HEK293T (cell line): ENCODE results near the gene TOPAZ1.

Experiments used
- CTBP1 ChIP-seq: fragments of 450-650 bp; IDR thresholded peaks from 2 replicates; pipeline ENCODE4 v1.6.1; 2016; ENCODE audit warnings: borderline replicate concordance
- FOXK2 ChIP-seq: fragments of 450-650 bp; IDR thresholded peaks from 2 replicates; pipeline ENCODE4 v1.6.1; 2016; ENCODE audit warnings: mild to moderate bottlenecking
- NFRKB ChIP-seq: fragments of 450-650 bp; IDR thresholded peaks from 2 replicates; pipeline ENCODE4 v1.6.1; 2016; ENCODE audit warnings: mild to moderate bottlenecking, moderate library complexity
- SP1 ChIP-seq: fragments of 450-650 bp; IDR thresholded peaks from 2 replicates; pipeline ENCODE4 v1.6.1; 2017
- TARDBP ChIP-seq: fragments of 450-650 bp; IDR thresholded peaks from 2 replicates; pipeline ENCODE4 v1.6.1; 2016

DNA sequence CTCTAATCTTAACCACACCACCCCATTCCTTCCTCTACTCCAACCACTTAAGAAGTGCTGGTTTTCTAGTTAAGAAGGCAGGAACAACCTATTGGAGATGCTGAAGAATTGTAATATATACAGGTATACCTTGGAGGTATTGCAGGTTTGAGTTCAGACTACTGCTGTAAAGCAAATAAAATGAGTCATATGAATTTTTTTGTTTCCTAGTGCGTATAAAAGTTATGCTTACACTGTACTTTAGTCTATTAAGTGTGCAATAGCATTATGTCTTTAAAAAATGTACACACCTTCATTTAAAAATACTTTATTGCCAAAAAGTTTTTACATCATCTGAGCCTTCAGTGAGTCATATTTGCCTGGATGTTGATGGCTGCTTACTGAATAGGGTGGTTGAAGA lies 22.5 kb downstream of the TOPAZ1 start:
- TF ChIP-seq CTBP1 = no peak
- TF ChIP-seq TARDBP = no peak
- no peak for TF ChIP-seq NFRKB
- no peak for TF ChIP-seq SP1
- TF ChIP-seq FOXK2 = no peak
